GM23338 (cell line): Measurements from ENCODE around the gene ARRDC1. TPM values are rescaled to one million over a fixed set of nuclear protein-coding genes. Genes with fewer than 3 reads are reported as not detected.

Experiments used
- ATAC-seq: fragments of 200-7000 bp; cut with Tn5 transposase; 3 replicates; pipeline ENCODE4 v1.9.1; 2020
- DNase-seq: peaks from one replicate; pipeline ENCODE4 v3.0.0-alpha.2; 2015; ENCODE audit warnings: low spot score
- H2AFZ ChIP-seq: fragments of 200-600 bp; sonication (generic); 2 replicates; pipeline ENCODE4 v1.8.0; 2016; ENCODE audit warnings: antibody characterized with exemption, mild to moderate bottlenecking, moderate library complexity
- H3F3A ChIP-seq: fragments of 200-600 bp; sonication (generic); replicated peaks from 2 replicates; pipeline ENCODE4 v1.8.0; 2017; ENCODE audit warnings: antibody characterized with exemption, mixed run types, low read depth
- H3K27ac ChIP-seq: fragments of 200-600 bp; sonication (generic); 2 replicates; pipeline ENCODE4 v1.6.1; 2016; ENCODE audit warnings: low read depth
- H3K27me3 ChIP-seq: fragments of 200-600 bp; sonication (generic); 2 replicates; pipeline ENCODE4 v1.8.0; 2016; ENCODE audit warnings: mild to moderate bottlenecking, mixed run types, moderate library complexity; ENCODE audit not compliant: insufficient read depth
- H3K36me3 ChIP-seq: fragments of 200-600 bp; sonication (generic); 2 replicates; pipeline ENCODE4 v1.8.0; 2016; ENCODE audit warnings: mild to moderate bottlenecking; ENCODE audit not compliant: insufficient read depth
- H3K4me1 ChIP-seq: fragments of 200-600 bp; sonication (generic); 2 replicates; pipeline ENCODE4 v1.8.0; 2016; ENCODE audit warnings: mild to moderate bottlenecking, moderate library complexity; ENCODE audit not compliant: insufficient read depth
- H3K4me2 ChIP-seq: fragments of 200-600 bp; sonication (generic); 2 replicates; pipeline ENCODE4 v1.7.1; 2017; ENCODE audit warnings: mixed run types
- H3K4me3 ChIP-seq: fragments of 200-600 bp; sonication (generic); 2 replicates; pipeline ENCODE4 v1.6.1; 2016; ENCODE audit warnings: mixed run types
- H3K79me2 ChIP-seq: fragments of 200-600 bp; sonication (generic); replicated peaks from 2 replicates; pipeline ENCODE4 v1.8.0; 2017; ENCODE audit warnings: mild to moderate bottlenecking; ENCODE audit not compliant: insufficient read depth
- H3K9me2 ChIP-seq: fragments of 200-600 bp; sonication (generic); 2 replicates; pipeline ENCODE4 v1.8.0; 2017; ENCODE audit not compliant: insufficient read depth
- H4K20me1 ChIP-seq: fragments of 200-600 bp; sonication (generic); replicated peaks from 2 replicates; pipeline ENCODE4 v1.8.0; 2017; ENCODE audit warnings: mild to moderate bottlenecking; ENCODE audit not compliant: insufficient read depth
- H3K27ac Mint-ChIP-seq: 2 replicates; pipeline ENCODE4 v1.8.0; 2020; ENCODE audit warnings: inconsistent platforms, mild to moderate bottlenecking, moderate library complexity, mixed read lengths
- H3K27me3 Mint-ChIP-seq: 3 replicates; pipeline ENCODE4 v1.8.0; 2022; ENCODE audit warnings: low read depth, mild to moderate bottlenecking, moderate library complexity, mixed read lengths, inconsistent platforms; ENCODE audit not compliant: insufficient read depth, poor library complexity
- H3K36me3 Mint-ChIP-seq: 3 replicates; pipeline ENCODE4 v1.8.0; 2021; ENCODE audit warnings: low read depth, mild to moderate bottlenecking, inconsistent platforms, moderate library complexity, mixed read lengths
- H3K4me1 Mint-ChIP-seq: 3 replicates; pipeline ENCODE4 v1.8.0; 2020; ENCODE audit warnings: mild to moderate bottlenecking, inconsistent platforms, mixed read lengths
- H3K4me3 Mint-ChIP-seq: 3 replicates; pipeline ENCODE4 v1.8.0; 2021; ENCODE audit warnings: moderate library complexity, mild to moderate bottlenecking, inconsistent platforms, mixed read lengths
- H3K9me3 Mint-ChIP-seq: 3 replicates; pipeline ENCODE4 v1.8.0; 2020; ENCODE audit warnings: moderate library complexity, mild to moderate bottlenecking, inconsistent platforms, mixed read lengths
- CREB1 ChIP-seq: fragments of 250-450 bp; sonication (Bioruptor Pico); IDR thresholded peaks from 2 replicates; pipeline ENCODE4 v1.5.0; 2020; ENCODE audit warnings: low read depth, mild to moderate bottlenecking, moderate library complexity
- CTCF ChIP-seq, 2 experiments: fragments of 200-600 bp in 1 of 2; sonication (generic) in 1 of 2; conservative IDR thresholded peaks; 2 replicates each; pipeline versions ENCODE4 v1.5.1 to v1.6.1; 2016 to 2017; ENCODE audit warnings: antibody characterized with exemption in 2 of 2, low read depth in 2 of 2, mild to moderate bottlenecking in 2 of 2, moderate library complexity in 1 of 2
- ETS1 ChIP-seq: IDR thresholded peaks from 2 replicates; pipeline ENCODE4 v1.6.1; 2016; ENCODE audit warnings: antibody characterized with exemption
- JUNB ChIP-seq: IDR thresholded peaks from one replicate; pipeline ENCODE4 v1.6.1; 2016; ENCODE audit warnings: antibody characterized with exemption; ENCODE audit not compliant: unreplicated experiment
- REST ChIP-seq: IDR thresholded peaks from one replicate; pipeline ENCODE4 v1.6.1; 2018; ENCODE audit warnings: antibody characterized with exemption; ENCODE audit not compliant: unreplicated experiment
- STAT1 ChIP-seq: IDR thresholded peaks from one replicate; pipeline ENCODE4 v1.6.1; 2016; ENCODE audit warnings: antibody characterized with exemption; ENCODE audit not compliant: unreplicated experiment
- ZNF114 ChIP-seq: fragments of 250-450 bp; sonication (Bioruptor Pico); IDR thresholded peaks from 2 replicates; pipeline ENCODE4 v1.5.0; 2020; ENCODE audit warnings: mild to moderate bottlenecking, moderate library complexity
- ZNF331 ChIP-seq: fragments of 250-450 bp; sonication (Bioruptor Pico); IDR thresholded peaks from 2 replicates; pipeline ENCODE4 v1.5.0; 2020; ENCODE audit warnings: low read depth, mild to moderate bottlenecking, moderate library complexity
- ZNF462 ChIP-seq: fragments of 250-450 bp; sonication (Bioruptor Pico); IDR thresholded peaks from 2 replicates; pipeline ENCODE4 v1.5.0; 2020; ENCODE audit warnings: mild to moderate bottlenecking, moderate library complexity
- polyA plus RNA-seq: library from polyadenylated mRNA; unstranded; fragments of >200 nt; fragmentation: Nextera tagmentation; extraction: Ambion mirVana; gene quantifications from 2 replicates; pipeline ENCODE4 v1.2.1, GENCODE V29; 2016
- total RNA-seq: library from RNA; depleted of rRNA; stranded (reverse); fragments of >200 nt; shearing (Covaris generic); gene quantifications from 2 replicates; pipeline ENCODE4 v1.2.3, GENCODE V29; 2014

The ARRDC1 gene
- total and polyA plus RNA-seq, 2 experiments from 2014 or later: 36.6 to 63.8 TPM

GRCh38 chr9:137650259-137650658 lies 44.8 kb downstream of the ARRDC1 start:
- H3K4me2 ChIP-seq: no peak overlapping the region
- Mint-ChIP-seq H3K4me3 (no peak overlapping the region), H3K27me3 (peaks cover 4% of the 10 kb centered on the region), H3K36me3 (peaks cover 37% of the 10 kb centered on the region), H3K4me1 (peaks cover 30% of the 10 kb centered on the region), H3K27ac (no peak overlapping the region), H3K9me3 (no peaks in the 10 kb centered on the region)
- H3K79me2 ChIP-seq: peaks cover 99% of the 10 kb centered on the region
- no peak for DNase-seq
- H4K20me1 ChIP-seq: peaks cover 60% of the 10 kb centered on the region
- TF ChIP-seq ETS1: no peak
- TF ChIP-seq CREB1 (CRISPR knock-in tag): no peak
- no peaks in the 10 kb centered on the region for H3K9me2 ChIP-seq
- H3K4me3 ChIP-seq: no peak overlapping the region
- no peak overlapping the region for H2AFZ ChIP-seq
- H3K4me1 ChIP-seq: peaks cover 9% of the 10 kb centered on the region; the same call in 1 of the 2 replicates
- H3K27me3 ChIP-seq: no peaks in the 10 kb centered on the region
- no peaks in the 10 kb centered on the region for H3K36me3 ChIP-seq
- H3F3A ChIP-seq: no peaks in the 10 kb centered on the region
- ATAC-seq: no peak
- H3K27ac ChIP-seq: no peak overlapping the region

- Mint-ChIP-seq H3K36me3 (peaks cover 40% of the 10 kb centered on the region), H3K9me3 (no peaks in the 10 kb centered on the region), H3K4me3 (no peak overlapping the region), H3K4me1 (peaks cover 33% of the 10 kb centered on the region), H3K27ac (no peak overlapping the region; the same call in 1 of the 2 replicates), H3K27me3 (peaks cover 4% of the 10 kb centered on the region)
- no peak for ATAC-seq
- TF ChIP-seq JUNB: no peak
- no peak for TF ChIP-seq CTCF (conservative IDR thresholded peaks at IDR 0.05; ENCODE audit: low read depth in 2 of 2)
- no peak for TF ChIP-seq ZNF331 (CRISPR knock-in tag)
- no peak for TF ChIP-seq ZNF114 (CRISPR knock-in tag)
- no peak for TF ChIP-seq REST
- TF ChIP-seq STAT1: no peak
- no peak for TF ChIP-seq ZNF462 (CRISPR knock-in tag)
- H3K4me1 ChIP-seq: peaks cover 13% of the 10 kb centered on the region; the same call in 1 of the 2 replicates
- no peak overlapping the region for H2AFZ ChIP-seq
- H3K4me2 ChIP-seq: no peak overlapping the region
- no peaks in the 10 kb centered on the region for H3F3A ChIP-seq
- H3K27ac ChIP-seq: no peak overlapping the region
- DNase-seq: no peak
- no peaks in the 10 kb centered on the region for H3K36me3 ChIP-seq
- H3K9me2 ChIP-seq: no peaks in the 10 kb centered on the region
- H4K20me1 ChIP-seq: peaks cover 60% of the 10 kb centered on the region
- H3K27me3 ChIP-seq: no peaks in the 10 kb centered on the region
- peaks cover 99% of the 10 kb centered on the region for H3K79me2 ChIP-seq
- no peak overlapping the region for H3K4me3 ChIP-seq
Measured at GRCh38 chr9:137650779-137651178, 45.3 kb downstream of the ARRDC1 start.
